Measurements from ENCODE around the gene SYNJ2.

GRCh38 chr6:158051968-158052367 is 70.3 kb downstream of the SYNJ2 start:
- TF ChIP-seq CTCF (conservative IDR thresholded peaks at IDR 0.05; ENCODE audit: low read depth, low read length) (no peak), RAD21 (IDR thresholded peaks at IDR 0.05; ENCODE audit: low read length) (no peak), CEBPB (IDR thresholded peaks at IDR 0.05; ENCODE audit: low read depth, low read length) (no peak), USF2 (IDR thresholded peaks at IDR 0.05; ENCODE audit: low read depth, low read length) (no peak), POLR2A (IDR thresholded peaks at IDR 0.05; ENCODE audit: low read depth, low read length) (no peak), MAZ (IDR thresholded peaks at IDR 0.05; ENCODE audit: borderline replicate concordance, low read depth, low read length) (no peak), RCOR1 (IDR thresholded peaks at IDR 0.05; ENCODE audit: insufficient replicate concordance, low read length) (no peak), FOS (IDR thresholded peaks at IDR 0.05; ENCODE audit: low read depth, low read length) (no peak), NFE2L2 (IDR thresholded peaks at IDR 0.05; ENCODE audit: low read depth, low read length) (no peak), MXI1 (IDR thresholded peaks at IDR 0.05; ENCODE audit: borderline replicate concordance, low read depth, low read length) (no peak)
- TF ChIP-seq, protein P1, sequence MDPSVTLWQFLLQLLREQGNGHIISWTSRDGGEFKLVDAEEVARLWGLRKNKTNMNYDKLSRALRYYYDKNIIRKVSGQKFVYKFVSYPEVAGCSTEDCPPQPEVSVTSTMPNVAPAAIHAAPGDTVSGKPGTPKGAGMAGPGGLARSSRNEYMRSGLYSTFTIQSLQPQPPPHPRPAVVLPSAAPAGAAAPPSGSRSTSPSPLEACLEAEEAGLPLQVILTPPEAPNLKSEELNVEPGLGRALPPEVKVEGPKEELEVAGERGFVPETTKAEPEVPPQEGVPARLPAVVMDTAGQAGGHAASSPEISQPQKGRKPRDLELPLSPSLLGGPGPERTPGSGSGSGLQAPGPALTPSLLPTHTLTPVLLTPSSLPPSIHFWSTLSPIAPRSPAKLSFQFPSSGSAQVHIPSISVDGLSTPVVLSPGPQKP (IDR thresholded peaks at IDR 0.05; ENCODE audit: borderline replicate concordance, low read depth, low read length) = no peak
